GM19043 (cell line): ENCODE measurements around the gene SAP30BP.
A peak's percentile ranks its signal among the peaks of the same experiment; 100 is the strongest.

Experiments used
- ATAC-seq: cut with Tn5 transposase; IDR thresholded peaks from one replicate; pipeline ENCODE4 v1.9.1; 2021; ENCODE audit warnings: low read depth; ENCODE audit not compliant: unreplicated experiment

SAP30BP gene

GRCh38 chr17:75666959-75667790 is at the start of gene SAP30BP, which contains the start of gene RECQL5:
Gene SAP30BP, plus strand, starts transcription at chr17:75667338. Its CDS starts 35 bp downstream, at chr17:75667373.
Gene RECQL5, minus strand, starts transcription at chr17:75667154. Its CDS starts 597 bp downstream, at chr17:75666557.
- peak; percentile 52 for ATAC-seq

DNA sequence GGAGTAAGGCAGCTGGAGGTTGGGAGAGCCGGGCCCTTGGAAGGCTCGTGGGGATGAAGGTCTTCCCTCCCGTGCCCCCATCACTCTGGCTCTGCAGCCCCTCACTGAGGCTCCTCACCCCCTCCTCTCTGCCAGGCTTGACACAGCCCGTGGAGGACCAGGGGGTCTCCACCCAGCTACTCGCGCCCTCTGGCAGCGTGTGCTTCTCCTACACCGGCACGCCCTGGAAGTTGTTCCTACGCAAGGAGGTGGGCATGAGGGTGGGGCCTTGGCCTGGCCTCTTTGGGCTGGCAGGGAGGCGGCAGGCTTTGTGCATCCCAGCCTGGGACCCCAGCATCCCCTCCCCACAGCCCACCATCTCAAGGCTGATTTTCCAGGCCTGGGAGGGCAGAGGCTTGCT is 49.5 kb upstream of the SAP30BP start:
- no peak for ATAC-seq

DNA sequence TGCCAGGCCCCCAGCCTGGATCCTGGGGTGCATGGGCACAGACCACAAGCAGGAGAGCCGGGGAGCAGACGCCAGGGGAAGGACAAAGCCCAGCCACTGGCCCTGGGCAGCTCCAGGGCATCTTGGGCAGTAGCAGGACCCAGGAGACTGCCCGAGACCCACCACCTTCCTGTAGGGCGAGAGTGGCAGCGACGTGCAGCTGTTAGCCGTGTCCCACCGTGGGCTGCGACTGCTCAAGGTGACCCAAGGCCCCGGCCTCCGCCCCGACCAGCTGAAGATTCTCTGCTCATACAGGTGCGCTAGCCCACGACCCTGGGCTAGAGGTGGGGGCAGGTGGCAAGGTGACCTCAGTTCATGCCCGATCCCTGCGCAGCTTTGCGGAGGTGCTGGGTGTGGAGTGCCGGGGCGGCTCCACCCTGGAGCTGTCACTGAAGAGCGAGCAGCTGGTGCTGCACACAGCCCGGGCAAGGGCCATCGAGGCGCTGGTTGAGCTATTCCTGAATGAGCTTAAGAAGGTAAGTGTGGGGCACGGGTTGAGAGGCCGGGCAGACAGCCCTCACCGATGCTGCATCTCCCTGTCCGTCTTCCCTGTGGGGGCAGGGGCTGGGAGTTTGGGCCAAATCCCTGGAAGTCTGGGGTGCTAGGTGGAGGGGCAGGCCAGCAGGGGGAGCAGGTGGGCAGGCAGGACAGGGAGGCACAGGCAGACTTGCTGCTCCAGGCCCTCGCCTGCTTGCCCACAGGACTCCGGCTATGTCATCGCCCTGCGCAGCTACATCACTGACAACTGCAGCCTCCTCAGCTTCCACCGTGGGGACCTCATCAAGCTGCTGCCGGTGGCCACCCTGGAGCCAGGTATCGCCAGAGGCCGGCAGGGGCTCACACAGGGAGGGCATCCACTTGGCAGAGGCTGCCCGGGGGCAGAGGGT is 47.4 kb upstream of the SAP30BP start:
- ATAC-seq: no peak

- ATAC-seq: no peak
Observed at GRCh38 chr17:75621489-75621888, 45.6 kb upstream of the SAP30BP start.

- no peak for ATAC-seq
Observed at GRCh38 chr17:75622076-75622475, 45.1 kb upstream of the SAP30BP start.

DNA sequence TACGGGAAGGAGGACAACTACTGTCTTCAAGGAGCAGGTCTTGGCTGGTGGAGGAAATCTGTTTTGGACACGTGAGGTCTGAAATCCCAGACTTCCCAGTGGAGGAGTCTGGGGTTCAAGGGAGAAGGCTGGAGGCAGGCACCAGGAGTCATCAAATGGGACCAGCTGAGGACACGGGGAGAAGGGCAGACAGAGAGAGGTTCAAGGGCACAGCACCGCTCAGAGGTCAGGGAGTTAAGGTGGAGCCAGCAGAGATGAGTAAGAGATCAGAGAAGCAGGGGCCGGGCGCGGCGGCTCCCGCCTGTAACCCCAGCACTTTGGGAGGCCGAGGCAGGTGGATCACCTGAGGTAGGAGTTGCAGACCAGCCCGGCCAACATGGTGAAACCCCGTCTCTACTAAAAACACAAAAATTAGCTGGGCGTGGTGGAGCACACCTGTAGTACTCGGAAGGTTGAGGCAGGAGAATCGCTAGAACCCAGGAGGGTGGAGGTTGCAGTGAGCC is 44.3 kb upstream of the SAP30BP start:
- no peak for ATAC-seq

- no peak for ATAC-seq
Observed at GRCh38 chr17:75623386-75623785, 43.8 kb upstream of the SAP30BP start.

GRCh38 chr17:75624021-75624420 is 43.1 kb upstream of the SAP30BP start:
- no peak for ATAC-seq

- no peak for ATAC-seq
Observed at GRCh38 chr17:75624714-75625345, 42.3 kb upstream of the SAP30BP start.

GRCh38 chr17:75625813-75626486 is 41.2 kb upstream of the SAP30BP start:
- ATAC-seq: no peak

GRCh38 chr17:75626496-75627038 is 40.6 kb upstream of the SAP30BP start:
- no peak for ATAC-seq

GRCh38 chr17:75627094-75627493 is 40.0 kb upstream of the SAP30BP start:
- ATAC-seq: no peak

DNA sequence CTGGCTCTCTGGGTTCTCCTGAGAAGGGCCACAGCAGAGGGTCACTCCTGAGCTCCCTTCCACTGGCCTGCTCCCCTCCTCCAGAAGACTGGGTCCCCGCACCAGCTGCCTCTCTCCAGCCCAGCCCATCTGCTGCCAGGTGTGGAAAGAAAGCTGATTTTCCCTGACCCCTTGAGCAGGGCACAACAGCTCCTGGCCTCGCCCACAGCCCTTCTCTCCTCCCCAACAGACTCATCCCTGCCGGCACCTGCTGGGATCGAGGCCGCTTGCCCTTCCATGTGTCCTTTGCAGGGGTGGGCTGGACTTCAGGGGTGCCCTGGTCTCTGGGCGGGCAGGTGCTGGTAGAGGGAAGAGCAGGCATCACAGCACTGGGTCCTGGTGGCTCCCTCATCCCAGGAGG is 38.7 kb upstream of the SAP30BP start:
- no peak for ATAC-seq

GRCh38 chr17:75629157-75629556 is 38.0 kb upstream of the SAP30BP start:
- ATAC-seq: no peak

DNA sequence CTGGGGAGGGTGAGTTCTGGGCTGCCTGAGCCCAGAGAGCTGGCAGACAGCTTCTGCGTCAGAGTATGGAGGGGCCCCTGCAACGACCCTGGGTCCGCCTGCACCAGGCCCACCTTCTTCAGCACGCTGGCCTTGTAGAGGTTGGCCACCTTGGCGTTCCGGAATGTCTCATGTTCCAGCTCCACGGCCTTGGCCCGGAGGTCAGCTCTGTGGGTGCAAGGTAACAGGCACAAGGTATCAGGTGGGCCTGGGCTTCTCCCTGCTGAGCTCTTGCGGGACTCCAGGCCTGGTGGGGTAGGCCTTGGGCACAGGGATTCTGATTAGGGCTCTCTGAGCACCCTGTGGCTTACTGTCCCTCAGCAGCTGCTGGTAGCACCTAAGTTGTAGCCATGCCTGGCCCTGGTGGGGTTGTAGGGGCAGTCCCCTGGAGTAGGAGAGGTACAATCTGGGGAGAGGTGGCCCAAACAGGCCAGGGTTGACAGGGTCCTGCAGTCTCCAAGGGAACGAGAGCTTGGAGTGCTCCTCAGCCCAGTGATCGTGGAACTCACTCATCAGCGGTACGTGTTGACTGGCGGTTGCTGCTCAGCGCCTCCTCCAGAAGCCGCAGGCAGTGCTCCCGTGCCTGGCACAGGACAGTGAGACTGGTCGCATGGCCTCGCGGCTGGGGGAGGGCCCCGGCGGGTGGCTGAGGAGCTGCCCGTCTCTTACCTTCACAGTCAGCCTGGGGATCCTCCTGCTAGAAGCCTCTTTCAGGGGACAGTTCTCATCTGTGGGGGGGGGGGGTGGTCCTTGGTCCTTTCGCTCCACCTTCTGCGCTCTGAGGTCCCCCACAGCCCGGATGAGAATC is 36.8 kb upstream of the SAP30BP start:
- ATAC-seq: no peak

DNA sequence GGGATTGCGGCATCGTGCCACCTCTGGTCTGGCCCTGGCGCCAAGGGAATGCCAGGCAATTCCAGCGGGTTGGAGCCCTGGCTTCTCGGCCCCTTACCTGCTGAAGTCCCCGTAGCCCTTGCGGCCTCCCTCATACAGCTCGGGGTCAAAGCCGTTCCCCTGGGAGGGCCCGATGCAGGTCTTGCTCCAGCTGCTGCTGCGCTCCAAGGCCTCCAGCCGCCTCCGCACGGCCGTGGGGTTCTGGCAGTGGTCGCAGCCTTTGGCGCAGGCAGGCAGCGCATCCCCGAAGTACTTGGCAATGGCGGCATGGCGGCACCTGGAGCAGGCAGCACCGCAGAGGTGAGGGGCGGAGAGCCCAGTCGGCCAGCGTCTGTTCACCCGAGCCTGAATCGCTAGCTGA is 35.8 kb upstream of the SAP30BP start:
- no peak for ATAC-seq

DNA sequence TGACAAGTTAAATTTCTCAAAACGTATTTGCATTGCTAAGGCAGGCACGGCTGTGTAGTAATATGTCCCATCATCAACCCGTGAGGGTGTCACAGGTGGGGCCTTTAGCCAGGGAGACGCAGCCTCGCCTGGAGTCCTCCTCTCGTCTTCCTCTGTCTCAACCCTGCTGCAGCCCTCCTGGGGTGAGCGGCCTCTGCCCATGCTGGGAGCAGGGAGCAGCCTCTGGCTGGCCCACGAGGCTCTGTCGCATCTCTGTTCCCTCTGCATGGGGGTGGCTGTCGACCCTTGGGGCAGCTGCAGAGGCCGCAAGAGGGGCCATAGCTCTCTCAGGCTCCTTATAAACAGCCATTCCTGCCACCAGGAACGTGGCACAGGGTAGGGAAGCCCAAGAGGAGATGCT is 34.7 kb upstream of the SAP30BP start:
- ATAC-seq: no peak

GRCh38 chr17:75632863-75633485 is 34.2 kb upstream of the SAP30BP start, which contains the start of gene SMIM5:
Gene SMIM5, plus strand, starts transcription at chr17:75633434. Its CDS starts 6,768 bp downstream, at chr17:75640202.
- ATAC-seq: no peak
